GM19328 (cell line): ENCODE results near the gene ANXA5.
"Not testable (repeated sequence)": the region's sequence is repeated elsewhere in the genome, so short reads cannot be mapped to it uniquely, and the experiment has no call there.

Experiments
- ATAC-seq: cut with Tn5 transposase; IDR thresholded peaks from one replicate; pipeline ENCODE4 v1.9.1; 2021; ENCODE audit warnings: mild to moderate bottlenecking, moderate library complexity; ENCODE audit not compliant: unreplicated experiment

The ANXA5 gene

GRCh38 chr4:121696581-121697461 is at the start of gene ANXA5:
TSS of gene ANXA5 (minus strand) at chr4:121696980. CDS start at chr4:121696589, 391 bp downstream.
- peak; percentile 89 for ATAC-seq

- no peak for ATAC-seq
These were observed 46.0 kb upstream of the ANXA5 start for GRCh38 chr4:121742794-121743193.

GRCh38 chr4:121741751-121742150 is 45.0 kb upstream of the ANXA5 start:
- no peak for ATAC-seq

- ATAC-seq: no peak
These were observed 44.1 kb upstream of the ANXA5 start for GRCh38 chr4:121740796-121741409.

GRCh38 chr4:121739575-121739974 is 42.8 kb upstream of the ANXA5 start:
- ATAC-seq: no peak

GRCh38 chr4:121738780-121739535 is 42.2 kb upstream of the ANXA5 start:
- no peak for ATAC-seq

- no peak for ATAC-seq
These were observed 41.2 kb upstream of the ANXA5 start for GRCh38 chr4:121737846-121738554.

- no peak for ATAC-seq
These were observed 40.1 kb upstream of the ANXA5 start for GRCh38 chr4:121736735-121737351.

- no peak for ATAC-seq
These were observed 37.8 kb upstream of the ANXA5 start for GRCh38 chr4:121734571-121734970.

GRCh38 chr4:121733942-121734341 is 37.2 kb upstream of the ANXA5 start:
- no peak for ATAC-seq

- not testable (repeated sequence) for ATAC-seq
These were observed 33.0 kb upstream of the ANXA5 start for GRCh38 chr4:121729753-121730152.

GRCh38 chr4:121728798-121729226 is 32.0 kb upstream of the ANXA5 start:
- ATAC-seq: no peak

GRCh38 chr4:121728066-121728465 is 31.3 kb upstream of the ANXA5 start:
- ATAC-seq: no peak

- peak; percentile 96 for ATAC-seq
These were observed 30.0 kb upstream of the ANXA5 start for GRCh38 chr4:121726642-121727268.

GRCh38 chr4:121724671-121725070 is 27.9 kb upstream of the ANXA5 start:
- no peak for ATAC-seq

GRCh38 chr4:121721700-121722099 is 24.9 kb upstream of the ANXA5 start:
- no peak for ATAC-seq

GRCh38 chr4:121720109-121720508 is 23.3 kb upstream of the ANXA5 start:
- ATAC-seq: no peak

GRCh38 chr4:121717680-121718237 is 21.0 kb upstream of the ANXA5 start:
- no peak for ATAC-seq

GRCh38 chr4:121714548-121714947 is 17.8 kb upstream of the ANXA5 start:
- ATAC-seq: no peak

- ATAC-seq: no peak
These were observed 16.0 kb upstream of the ANXA5 start for GRCh38 chr4:121712783-121713182.
